ENCODE measurements around the gene USP49. TPM values are rescaled to one million over a fixed set of nuclear protein-coding genes. Genes with fewer than 3 reads are reported as not detected.

USP49 gene
- total RNA-seq, 4 donors from 2014 or later = 6.5 to 13.8 (median 8.8) TPM

DNA sequence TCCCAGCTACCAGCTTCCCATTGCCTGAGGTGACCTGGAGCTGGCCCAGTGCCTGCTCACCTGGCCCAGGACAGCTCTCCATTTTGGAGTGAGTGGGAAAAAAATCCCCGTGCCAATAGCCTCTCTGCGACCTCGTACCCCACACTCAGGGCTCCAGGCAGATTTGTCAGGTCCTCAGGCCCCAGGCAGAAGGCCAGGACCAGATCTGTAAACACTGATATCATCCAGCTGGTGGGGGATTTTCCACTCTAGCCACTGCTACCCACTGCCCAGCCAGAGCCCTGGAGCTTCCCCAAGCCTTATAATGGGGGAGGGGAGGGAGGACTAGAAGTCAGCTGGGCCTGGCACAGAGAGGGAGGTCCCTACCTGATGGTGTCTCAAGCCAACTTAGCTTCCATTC is 146.6 kb downstream of the USP49 start:
- TF ChIP-seq, protein P1, sequence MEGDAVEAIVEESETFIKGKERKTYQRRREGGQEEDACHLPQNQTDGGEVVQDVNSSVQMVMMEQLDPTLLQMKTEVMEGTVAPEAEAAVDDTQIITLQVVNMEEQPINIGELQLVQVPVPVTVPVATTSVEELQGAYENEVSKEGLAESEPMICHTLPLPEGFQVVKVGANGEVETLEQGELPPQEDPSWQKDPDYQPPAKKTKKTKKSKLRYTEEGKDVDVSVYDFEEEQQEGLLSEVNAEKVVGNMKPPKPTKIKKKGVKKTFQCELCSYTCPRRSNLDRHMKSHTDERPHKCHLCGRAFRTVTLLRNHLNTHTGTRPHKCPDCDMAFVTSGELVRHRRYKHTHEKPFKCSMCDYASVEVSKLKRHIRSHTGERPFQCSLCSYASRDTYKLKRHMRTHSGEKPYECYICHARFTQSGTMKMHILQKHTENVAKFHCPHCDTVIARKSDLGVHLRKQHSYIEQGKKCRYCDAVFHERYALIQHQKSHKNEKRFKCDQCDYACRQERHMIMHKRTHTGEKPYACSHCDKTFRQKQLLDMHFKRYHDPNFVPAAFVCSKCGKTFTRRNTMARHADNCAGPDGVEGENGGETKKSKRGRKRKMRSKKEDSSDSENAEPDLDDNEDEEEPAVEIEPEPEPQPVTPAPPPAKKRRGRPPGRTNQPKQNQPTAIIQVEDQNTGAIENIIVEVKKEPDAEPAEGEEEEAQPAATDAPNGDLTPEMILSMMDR (IDR thresholded peaks at IDR 0.05) = no peak
- TF ChIP-seq EP300 (IDR thresholded peaks at IDR 0.05) = no peak
- TF ChIP-seq POLR2A (IDR thresholded peaks at IDR 0.05) = no peak
- Histone ChIP-seq H3K27me3 (no peaks in the 10 kb centered on the region), H3K9me3 (no peaks in the 10 kb centered on the region), H3K36me3 (no peaks in the 10 kb centered on the region), H3K4me1 (no peaks in the 10 kb centered on the region), H3K27ac (no peak overlapping the region), H3K4me3 (no peak overlapping the region)
- DNase-seq (ENCODE audit: low spot score in 2 of 2) = no peak
- WGBS, 2 donors = 78 to 92% methylated on average over 2 to 3 of the region's 3 CpGs

DNA sequence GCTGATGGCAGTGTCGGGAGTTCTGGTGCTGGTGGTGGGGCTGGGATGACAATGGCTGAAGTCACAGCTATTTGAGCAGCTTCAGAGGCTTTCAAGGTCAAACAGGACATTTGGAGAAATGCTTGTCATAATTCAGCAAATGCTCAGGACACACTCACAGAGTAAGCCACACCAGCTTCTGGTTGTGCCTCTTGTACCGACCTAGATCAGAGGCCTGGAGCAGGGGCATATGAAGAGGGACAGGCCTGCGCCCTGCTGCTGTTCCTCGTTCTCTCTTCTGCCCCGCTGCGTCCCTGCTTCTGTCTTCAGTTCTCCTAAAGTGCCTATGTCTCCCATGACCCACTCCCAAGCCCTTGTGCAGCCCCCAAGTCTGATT is 147.1 kb downstream of the USP49 start:
- 87 to 90% methylated on average over 6 of the region's 6 CpGs for WGBS, 2 donors
- Histone ChIP-seq H3K36me3 (no peaks in the 10 kb centered on the region), H3K9me3 (no peaks in the 10 kb centered on the region), H3K4me3 (no peak overlapping the region), H3K4me1 (no peaks in the 10 kb centered on the region), H3K27ac (no peak overlapping the region), H3K27me3 (no peaks in the 10 kb centered on the region)
- no peak for TF ChIP-seq EP300 (IDR thresholded peaks at IDR 0.05)
- TF ChIP-seq, protein P1 (IDR thresholded peaks at IDR 0.05) = no peak
- no peak for TF ChIP-seq POLR2A (IDR thresholded peaks at IDR 0.05)
- DNase-seq (ENCODE audit: low spot score in 2 of 2) = no peak

DNA sequence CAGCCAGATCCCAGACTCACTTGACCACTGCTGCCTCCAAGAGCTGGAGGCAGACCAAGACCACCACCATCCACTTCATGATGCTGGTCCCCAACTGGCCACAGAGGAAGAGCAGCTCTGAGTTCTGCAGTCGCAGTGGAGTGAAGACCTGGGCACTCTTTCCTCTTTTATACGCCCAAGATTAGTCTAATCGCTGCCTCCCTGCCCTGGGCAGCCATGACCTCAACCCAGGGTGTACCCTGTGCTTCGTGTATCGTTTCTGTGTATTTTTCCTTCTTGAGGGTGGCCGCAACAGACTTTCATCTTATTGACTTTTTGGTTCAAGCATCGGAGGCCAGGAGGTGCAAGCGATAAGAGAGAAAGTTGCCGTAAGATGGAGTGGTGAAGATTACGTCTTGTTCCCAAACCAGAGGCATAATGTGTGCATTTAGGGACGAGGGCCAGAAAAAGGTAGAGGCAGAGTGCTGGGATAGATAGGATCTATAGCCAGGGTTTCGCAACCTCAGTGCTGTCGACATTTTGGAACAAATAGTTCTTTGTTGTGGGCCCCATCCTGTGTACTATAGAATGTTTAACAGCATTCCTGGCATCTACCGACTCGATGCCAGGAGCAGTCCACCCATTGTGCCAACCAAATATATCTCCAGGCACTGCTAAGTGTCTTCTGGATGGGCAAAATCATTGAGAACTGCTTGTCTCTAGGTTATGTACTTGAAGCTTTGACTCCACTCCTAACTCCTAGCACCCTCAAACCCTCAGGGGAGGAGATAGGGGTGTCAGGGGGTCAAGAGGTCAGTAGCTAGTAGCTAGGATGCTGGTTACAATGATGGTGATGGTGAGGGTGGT is 147.7 kb downstream of the USP49 start, which contains the start of gene PGC:
Gene PGC, minus strand, starts transcription at position 142 of the 846 bp plus-strand sequence. Its CDS starts 63 bp downstream, at position 79.
- no peak within 1 kb of the TSS for H3K4me3 ChIP-seq
- no peaks in the 10 kb centered on the region for H3K27me3 ChIP-seq
- no peaks in the 10 kb centered on the region for H3K9me3 ChIP-seq
- DNase-seq (ENCODE audit: low spot score in 2 of 2) = no peak
- H3K4me1 ChIP-seq = no peaks in the 10 kb centered on the region
- H3K36me3 ChIP-seq = no peaks in the 10 kb centered on the region
- TF ChIP-seq POLR2A (IDR thresholded peaks at IDR 0.05) = no peak
- TF ChIP-seq EP300 (IDR thresholded peaks at IDR 0.05) = no peak
- TF ChIP-seq, protein P1 (IDR thresholded peaks at IDR 0.05) = no peak
- H3K27ac ChIP-seq = no peak within 1 kb of the TSS
- WGBS, 2 donors = 79 to 82% methylated on average over 15 of the region's 15 CpGs

DNA sequence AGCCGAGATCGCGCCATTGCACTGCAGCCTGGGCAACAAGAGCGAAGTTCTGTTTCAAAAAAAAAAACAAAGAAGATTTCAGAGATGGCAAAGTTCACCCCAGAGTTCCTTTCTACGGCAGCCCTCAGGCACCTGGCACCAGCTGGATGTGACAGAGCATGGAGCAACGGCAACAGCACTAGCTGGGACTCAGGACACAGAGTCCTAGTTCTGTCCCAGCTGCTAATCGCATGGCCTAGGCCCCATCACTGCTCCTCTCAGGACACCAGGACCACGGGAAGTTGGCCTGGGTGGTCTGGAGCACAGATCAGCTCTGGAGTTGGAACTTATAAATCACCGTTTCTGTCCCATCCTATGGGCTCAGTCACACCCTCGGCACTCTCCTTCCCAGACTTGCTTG is 149.1 kb downstream of the USP49 start:
- H3K36me3 ChIP-seq = no peaks in the 10 kb centered on the region
- H3K27ac ChIP-seq = no peak overlapping the region
- no peak overlapping the region for H3K4me3 ChIP-seq
- DNase-seq (ENCODE audit: low spot score in 2 of 2) = no peak
- WGBS, 2 donors = 82 to 90% methylated on average over 10 of the region's 10 CpGs
- H3K27me3 ChIP-seq = no peaks in the 10 kb centered on the region
- no peaks in the 10 kb centered on the region for H3K4me1 ChIP-seq
- H3K9me3 ChIP-seq = no peaks in the 10 kb centered on the region
- TF ChIP-seq, protein P1 (IDR thresholded peaks at IDR 0.05) = no peak
- TF ChIP-seq EP300 (IDR thresholded peaks at IDR 0.05) = no peak
- TF ChIP-seq POLR2A (IDR thresholded peaks at IDR 0.05) = no peak

DNA sequence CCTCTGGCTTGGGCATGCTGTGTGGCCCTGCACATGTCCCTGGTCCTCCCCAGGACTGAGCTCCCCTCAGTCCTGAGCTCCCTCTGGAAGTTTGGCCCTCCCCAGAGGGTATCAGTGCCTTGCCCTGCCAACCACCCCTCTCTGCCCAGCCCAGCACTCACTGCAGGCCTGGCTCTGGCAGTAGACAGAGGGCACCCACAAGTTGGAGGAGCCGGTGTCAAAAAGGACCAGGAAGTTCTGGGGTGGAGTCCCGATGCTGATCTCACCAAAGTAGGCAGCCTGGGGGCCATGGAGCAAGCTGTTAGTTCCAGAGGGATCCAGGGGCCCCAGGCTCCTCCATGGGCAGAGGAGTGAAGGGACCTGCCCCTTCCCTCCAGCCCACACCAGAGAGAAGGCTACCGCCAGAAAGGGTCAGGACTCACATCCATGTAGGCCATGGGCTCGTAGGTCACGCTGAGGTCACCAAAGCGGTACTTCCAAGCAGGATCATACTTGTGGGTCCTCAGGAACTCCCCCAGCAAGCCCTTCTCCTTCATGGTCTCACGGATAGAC is 150.9 kb downstream of the USP49 start:
- no peak for DNase-seq (ENCODE audit: low spot score in 2 of 2)
- Histone ChIP-seq H3K4me3 (no peak overlapping the region), H3K36me3 (no peaks in the 10 kb centered on the region), H3K27ac (no peak overlapping the region), H3K4me1 (no peaks in the 10 kb centered on the region), H3K27me3 (no peaks in the 10 kb centered on the region), H3K9me3 (no peaks in the 10 kb centered on the region)
- 70 to 82% methylated on average over 7 of the region's 7 CpGs for WGBS, 2 donors
- TF ChIP-seq, protein P1 (IDR thresholded peaks at IDR 0.05) = no peak
- TF ChIP-seq EP300 (IDR thresholded peaks at IDR 0.05) (no peak), POLR2A (IDR thresholded peaks at IDR 0.05) (no peak)
